ENCODE results near the gene EHHADH. TPM values are rescaled to one million over a fixed set of nuclear protein-coding genes. Genes with fewer than 3 reads are reported as not detected.

EHHADH gene
- polyA plus RNA-seq, 3 donors, result 0.57 to 1.5 (median 1.1) TPM

DNA sequence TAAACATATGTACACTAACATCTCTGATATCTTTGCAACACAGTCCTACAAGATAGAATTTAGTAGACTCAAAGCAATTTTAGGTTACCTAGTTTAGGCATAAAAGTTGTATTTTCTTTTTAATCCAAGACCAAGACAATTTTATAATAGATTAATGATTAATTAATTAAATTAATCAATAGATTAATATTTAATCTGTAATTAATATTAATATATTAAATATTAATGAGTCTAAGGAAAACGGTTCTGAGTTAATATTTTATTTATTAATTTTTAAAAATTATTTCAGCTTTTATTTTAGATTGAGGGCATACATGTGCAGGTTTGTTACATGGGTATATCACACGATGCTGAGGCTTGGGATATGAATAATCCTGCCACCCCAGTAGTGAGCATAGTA lies 49.0 kb downstream of the EHHADH start:
- intact Hi-C loops (cut with micrococcal nuclease), result no loop called here
- peaks cover 1% of the 10 kb centered on the region for H3K4me1 Mint-ChIP-seq
- H3K27ac ChIP-seq (ENCODE audit: low read depth in 1 of 2, low read length in 2 of 2), result no peak overlapping the region
- H3K4me3 Mint-ChIP-seq, result no peak overlapping the region
- no peaks in the 10 kb centered on the region for H3K36me3 ChIP-seq (replicated peaks in 1 of 2; ENCODE audit: control insufficient read depth in 1 of 2, insufficient read depth in 2 of 2, low read length in 2 of 2)
- H3K27me3 ChIP-seq (ENCODE audit: control insufficient read depth in 2 of 2, insufficient read depth in 2 of 2, low read length in 2 of 2), result no peaks in the 10 kb centered on the region
- WGBS (ENCODE audit: insufficient coverage), result no CpG with 5 or more reads among the region's 2 CpGs
- peaks cover 0 to 3% (median 0%) of the 10 kb centered on the region in 7 donors for H3K9me3 Mint-ChIP-seq
- peaks cover 8 to 22% of the 10 kb centered on the region in 2 donors for H3K36me3 Mint-ChIP-seq
- no peaks in the 10 kb centered on the region for H3K79me2 ChIP-seq (ENCODE audit: insufficient read depth, low read length)
- H3K27ac Mint-ChIP-seq, result no peak overlapping the region
- H2AFZ ChIP-seq (ENCODE audit: insufficient read depth, low read depth, low read length, poor library complexity, severe bottlenecking), result no peak overlapping the region
- TF ChIP-seq, protein P1, sequence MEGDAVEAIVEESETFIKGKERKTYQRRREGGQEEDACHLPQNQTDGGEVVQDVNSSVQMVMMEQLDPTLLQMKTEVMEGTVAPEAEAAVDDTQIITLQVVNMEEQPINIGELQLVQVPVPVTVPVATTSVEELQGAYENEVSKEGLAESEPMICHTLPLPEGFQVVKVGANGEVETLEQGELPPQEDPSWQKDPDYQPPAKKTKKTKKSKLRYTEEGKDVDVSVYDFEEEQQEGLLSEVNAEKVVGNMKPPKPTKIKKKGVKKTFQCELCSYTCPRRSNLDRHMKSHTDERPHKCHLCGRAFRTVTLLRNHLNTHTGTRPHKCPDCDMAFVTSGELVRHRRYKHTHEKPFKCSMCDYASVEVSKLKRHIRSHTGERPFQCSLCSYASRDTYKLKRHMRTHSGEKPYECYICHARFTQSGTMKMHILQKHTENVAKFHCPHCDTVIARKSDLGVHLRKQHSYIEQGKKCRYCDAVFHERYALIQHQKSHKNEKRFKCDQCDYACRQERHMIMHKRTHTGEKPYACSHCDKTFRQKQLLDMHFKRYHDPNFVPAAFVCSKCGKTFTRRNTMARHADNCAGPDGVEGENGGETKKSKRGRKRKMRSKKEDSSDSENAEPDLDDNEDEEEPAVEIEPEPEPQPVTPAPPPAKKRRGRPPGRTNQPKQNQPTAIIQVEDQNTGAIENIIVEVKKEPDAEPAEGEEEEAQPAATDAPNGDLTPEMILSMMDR (IDR thresholded peaks at IDR 0.05), result no peak
- H3K4me2 ChIP-seq (replicated peaks; ENCODE audit: extremely low read depth, low read length, poor library complexity, severe bottlenecking), result no peak overlapping the region
- no peak overlapping the region for H3K4me3 ChIP-seq (replicated peaks in 1 of 3; ENCODE audit: low read depth in 2 of 3, low read length in 3 of 3)
- DNase-seq, result no peak
- peaks cover 0 to 2% (median 0%) of the 10 kb centered on the region in 3 donors for H3K27me3 Mint-ChIP-seq (ENCODE audit: low read depth in 3 of 3)
- no peaks in the 10 kb centered on the region for H3K4me1 ChIP-seq (ENCODE audit: control insufficient read depth in 1 of 2, insufficient read depth in 2 of 2, low read length in 2 of 2)
- H3K9me3 ChIP-seq (replicated peaks in 1 of 2; ENCODE audit: control insufficient read depth in 1 of 2, insufficient read depth in 1 of 2, low read length in 2 of 2), result no peaks in the 10 kb centered on the region
- no peaks in the 10 kb centered on the region for H4K20me1 ChIP-seq (ENCODE audit: insufficient read depth, low read length)
- H3K9ac ChIP-seq (ENCODE audit: insufficient read depth, low read length, poor library complexity, severe bottlenecking), result no peak overlapping the region

DNA sequence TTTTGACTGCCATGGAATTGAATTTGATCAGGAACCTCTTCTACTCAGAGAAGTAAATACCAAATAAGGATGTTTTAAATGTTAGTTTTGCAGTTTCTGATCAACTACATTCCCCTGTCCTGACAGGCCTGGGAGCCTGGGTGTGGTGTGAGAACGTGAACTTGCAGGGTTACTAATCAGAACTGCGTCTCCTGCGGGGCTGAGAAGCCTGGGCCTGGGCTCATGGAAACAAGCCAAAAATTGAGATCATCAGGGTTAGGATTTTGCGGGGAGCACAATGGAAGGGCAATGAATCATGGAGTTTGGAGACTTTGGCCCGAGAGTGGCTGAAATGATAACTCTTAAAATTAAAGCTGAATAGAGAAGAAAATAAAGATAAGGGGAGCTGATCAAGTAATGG lies 53.2 kb downstream of the EHHADH start:
- TF ChIP-seq, protein P1 (IDR thresholded peaks at IDR 0.05), result no peak
- Histone ChIP-seq H3K36me3 (replicated peaks in 1 of 2; ENCODE audit: control insufficient read depth in 1 of 2, insufficient read depth in 2 of 2, low read length in 2 of 2) (no peaks in the 10 kb centered on the region), H3K9ac (ENCODE audit: insufficient read depth, low read length, poor library complexity, severe bottlenecking) (no peak overlapping the region), H3K27ac (ENCODE audit: low read depth in 1 of 2, low read length in 2 of 2) (no peak overlapping the region), H3K9me3 (replicated peaks in 1 of 2; ENCODE audit: control insufficient read depth in 1 of 2, insufficient read depth in 1 of 2, low read length in 2 of 2) (no peaks in the 10 kb centered on the region), H3K4me2 (replicated peaks; ENCODE audit: extremely low read depth, low read length, poor library complexity, severe bottlenecking) (no peak overlapping the region), H2AFZ (ENCODE audit: insufficient read depth, low read depth, low read length, poor library complexity, severe bottlenecking) (no peak overlapping the region), H3K79me2 (ENCODE audit: insufficient read depth, low read length) (no peaks in the 10 kb centered on the region), H4K20me1 (ENCODE audit: insufficient read depth, low read length) (no peaks in the 10 kb centered on the region), H3K4me3 (replicated peaks in 1 of 3; ENCODE audit: low read depth in 2 of 3, low read length in 3 of 3) (no peak overlapping the region), H3K27me3 (ENCODE audit: control insufficient read depth in 2 of 2, insufficient read depth in 2 of 2, low read length in 2 of 2) (no peaks in the 10 kb centered on the region), H3K4me1 (ENCODE audit: control insufficient read depth in 1 of 2, insufficient read depth in 2 of 2, low read length in 2 of 2) (no peaks in the 10 kb centered on the region)
- WGBS (ENCODE audit: insufficient coverage), result 100% methylated on average over 5 of the region's 5 CpGs
- Mint-ChIP-seq H3K27me3 (ENCODE audit: low read depth in 3 of 3) (peaks cover 0 to 1% (median 0%) of the 10 kb centered on the region in 3 donors), H3K9me3 (peaks cover 0 to 7% (median 0%) of the 10 kb centered on the region in 7 donors), H3K27ac (no peak overlapping the region), H3K4me3 (no peak overlapping the region), H3K36me3 (peaks cover 8 to 21% of the 10 kb centered on the region in 2 donors), H3K4me1 (peaks cover 1% of the 10 kb centered on the region)
- intact Hi-C loops (cut with micrococcal nuclease), result no loop called here
- DNase-seq, result no peak

Data from CD14-positive monocyte (primary cell).